Sigmoid colon (tissue), 4 donors: ENCODE data around the gene CABP7.

ENCODE experiments used
- POLR2AphosphoS5 ChIP-seq, 4 donors: sonication (generic); formaldehyde crosslinking; IDR thresholded peaks; one replicate each; pipeline ENCODE4 v1.6.1; 2017; ENCODE audit warnings: antibody characterized with exemption in 4 of 4
- TF ChIP-seq, protein P1 (sequence below), 4 experiments: fragments of 450-650 bp in 3 of 4; fragments of 200-600 bp in 1 of 4; IDR thresholded peaks; one replicate each; pipeline ENCODE4 v1.5.1; 2016 to 2019; ENCODE audit warnings: antibody characterized with exemption in 4 of 4, mild to moderate bottlenecking in 3 of 4, moderate library complexity in 2 of 4

DNA sequence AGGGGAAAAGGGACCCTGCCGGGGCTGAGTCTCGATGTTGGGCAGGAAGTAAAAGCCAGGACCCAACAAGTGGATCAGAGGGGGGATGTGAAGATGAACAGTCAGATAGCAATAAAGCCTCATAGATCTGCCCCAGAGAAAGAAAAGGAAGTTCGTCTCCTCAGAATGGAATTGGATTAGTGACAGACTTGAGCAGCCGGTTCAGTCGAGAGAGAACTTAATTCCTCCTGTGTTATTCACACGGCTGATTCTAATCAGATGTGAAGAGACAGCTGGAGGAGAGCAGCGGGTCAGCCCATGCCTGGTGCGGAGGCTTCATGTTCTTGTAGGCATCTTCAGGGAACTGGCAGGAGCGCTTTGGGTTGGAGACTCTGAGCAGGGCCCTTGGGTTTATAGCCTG is 29.3 kb upstream of the CABP7 start:
- TF ChIP-seq, protein P1, sequence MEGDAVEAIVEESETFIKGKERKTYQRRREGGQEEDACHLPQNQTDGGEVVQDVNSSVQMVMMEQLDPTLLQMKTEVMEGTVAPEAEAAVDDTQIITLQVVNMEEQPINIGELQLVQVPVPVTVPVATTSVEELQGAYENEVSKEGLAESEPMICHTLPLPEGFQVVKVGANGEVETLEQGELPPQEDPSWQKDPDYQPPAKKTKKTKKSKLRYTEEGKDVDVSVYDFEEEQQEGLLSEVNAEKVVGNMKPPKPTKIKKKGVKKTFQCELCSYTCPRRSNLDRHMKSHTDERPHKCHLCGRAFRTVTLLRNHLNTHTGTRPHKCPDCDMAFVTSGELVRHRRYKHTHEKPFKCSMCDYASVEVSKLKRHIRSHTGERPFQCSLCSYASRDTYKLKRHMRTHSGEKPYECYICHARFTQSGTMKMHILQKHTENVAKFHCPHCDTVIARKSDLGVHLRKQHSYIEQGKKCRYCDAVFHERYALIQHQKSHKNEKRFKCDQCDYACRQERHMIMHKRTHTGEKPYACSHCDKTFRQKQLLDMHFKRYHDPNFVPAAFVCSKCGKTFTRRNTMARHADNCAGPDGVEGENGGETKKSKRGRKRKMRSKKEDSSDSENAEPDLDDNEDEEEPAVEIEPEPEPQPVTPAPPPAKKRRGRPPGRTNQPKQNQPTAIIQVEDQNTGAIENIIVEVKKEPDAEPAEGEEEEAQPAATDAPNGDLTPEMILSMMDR (IDR thresholded peaks at IDR 0.05): no peak
- no peak for TF ChIP-seq POLR2AphosphoS5 (IDR thresholded peaks at IDR 0.05)
